ENCODE data around the gene RNU6-1.

- no peak for TF ChIP-seq CTCF (conservative IDR thresholded peaks at IDR 0.05; ENCODE audit: low read depth in 2 of 2)
- no peak for TF ChIP-seq ETS1 (IDR thresholded peaks at IDR 0.05)
- no peak for TF ChIP-seq POLR2AphosphoS5 (IDR thresholded peaks at IDR 0.05; ENCODE audit: low read depth)
Measured at GRCh38 chr15:67809866-67810265, 30.0 kb downstream of the RNU6-1 start.

All from GM23338 (cell line).